SK-N-SH (cell line): ENCODE results near the gene OR2AE1. TPM values are rescaled to one million over a fixed set of nuclear protein-coding genes. Genes with fewer than 3 reads are reported as not detected.

Experiments used
- CTCF ChIA-PET: fragments of 300-600, 350-600 bp; formaldehyde crosslinking; extraction: SDS; loops from one replicate; lab custom pipeline; 2021; lab: Yijun Ruan, JAX
- POLR2A ChIA-PET: fragments of 350-600 bp; sonication (Branson Sonifier 250); formaldehyde crosslinking; extraction: SDS; loops from one replicate; lab custom pipeline; 2020; ENCODE audit warnings: antibody characterized with exemption, inconsistent platforms; lab: Yijun Ruan, JAX
- DNase-seq: peaks from one replicate; pipeline ENCODE4 v3.0.0; 2012
- H2AFZ ChIP-seq: fragments of 200-600 bp; sonication (generic); 2 replicates; pipeline ENCODE4 v1.8.1; 2016; ENCODE audit warnings: antibody characterized with exemption, mild to moderate bottlenecking, low read depth
- H3F3A ChIP-seq: fragments of 200-600 bp; sonication (generic); replicated peaks from 2 replicates; pipeline ENCODE3; 2016; ENCODE audit warnings: antibody characterized with exemption, mild to moderate bottlenecking; ENCODE audit not compliant: insufficient read depth
- H3K27ac ChIP-seq, 2 experiments: fragments of 200-500 bp in 1 of 2; fragments of 200-600 bp in 1 of 2; sonication (Bioruptor generic) in 1 of 2; sonication (generic), shearing (Covaris generic) in 1 of 2; 2 replicates each; pipeline versions ENCODE4 v1.5.1 to v1.6.1; 2014 to 2016; ENCODE audit warnings: low read depth in 2 of 2, inconsistent platforms in 1 of 2, low read length in 1 of 2, mild to moderate bottlenecking in 1 of 2, mixed read lengths in 1 of 2
- H3K27me3 ChIP-seq: fragments of 200-600 bp; sonication (generic), shearing (Covaris generic); 2 replicates; pipeline ENCODE4 v1.6.1; 2016; ENCODE audit warnings: mixed run types; ENCODE audit not compliant: insufficient read depth
- H3K36me3 ChIP-seq, 2 experiments: fragments of 200-500 bp in 1 of 2; fragments of 200-600 bp in 1 of 2; sonication (Bioruptor generic) in 1 of 2; sonication (generic) in 1 of 2; replicated peaks in 1 of 2; 2 replicates each; pipeline versions ENCODE3 to v1.5.1; 2014 to 2016; ENCODE audit warnings: low read length in 1 of 2, mild to moderate bottlenecking in 1 of 2; ENCODE audit not compliant: insufficient read depth in 2 of 2, control insufficient read depth in 1 of 2
- H3K4me1 ChIP-seq, 2 experiments: fragments of 200-500 bp in 1 of 2; fragments of 200-600 bp in 1 of 2; sonication (Bioruptor generic) in 1 of 2; sonication (generic), shearing (Covaris generic) in 1 of 2; 2 replicates each; pipeline versions ENCODE4 v1.5.1 to v1.6.1; 2014 to 2016; ENCODE audit warnings: low read depth in 1 of 2, low read length in 1 of 2, mixed run types in 1 of 2; ENCODE audit not compliant: insufficient read depth in 2 of 2, control insufficient read depth in 1 of 2
- H3K4me2 ChIP-seq: fragments of 200-600 bp; sonication (generic), shearing (Covaris generic); 2 replicates; pipeline ENCODE4 v1.6.1; 2017; ENCODE audit warnings: mixed run types
- H3K4me3 ChIP-seq, 2 experiments: fragments of 200-500 bp in 1 of 2; fragments of 200-600 bp in 1 of 2; sonication (Bioruptor generic) in 1 of 2; sonication (generic), shearing (Covaris generic) in 1 of 2; 2 replicates each; pipeline versions ENCODE4 v1.5.1 to v1.8.1; 2014 to 2016; ENCODE audit warnings: low read depth in 2 of 2, inconsistent platforms in 1 of 2, low read length in 1 of 2, mild to moderate bottlenecking in 1 of 2, mixed read lengths in 1 of 2, moderate library complexity in 1 of 2
- H3K79me2 ChIP-seq: fragments of 200-600 bp; sonication (generic); 2 replicates; pipeline ENCODE4 v1.8.1; 2017; ENCODE audit warnings: mild to moderate bottlenecking; ENCODE audit not compliant: insufficient read depth
- H3K9ac ChIP-seq: fragments of 200-600 bp; sonication (generic); 2 replicates; pipeline ENCODE4 v1.6.1; 2017; ENCODE audit warnings: mixed run types
- H3K9me2 ChIP-seq: fragments of 200-600 bp; sonication (generic); 2 replicates; pipeline ENCODE4 v1.6.1; 2017; ENCODE audit warnings: mixed run types
- H3K9me3 ChIP-seq: fragments of 200-600 bp; sonication (generic); 2 replicates; pipeline ENCODE4 v1.6.1; 2017; ENCODE audit warnings: mixed run types, mild to moderate bottlenecking, moderate library complexity
- H4K20me1 ChIP-seq: fragments of 200-600 bp; sonication (generic); 2 replicates; pipeline ENCODE4 v1.6.1; 2017; ENCODE audit warnings: mild to moderate bottlenecking, mixed run types; ENCODE audit not compliant: insufficient read depth
- EP300 ChIP-seq, 2 experiments: IDR thresholded peaks; 2 replicates each; pipeline versions ENCODE4 v1.4.0 to v1.6.1; 2012; ENCODE audit warnings: borderline replicate concordance in 1 of 2, low read depth in 1 of 2, low read length in 1 of 2
- FOXM1 ChIP-seq: IDR thresholded peaks from 2 replicates; pipeline ENCODE4 v1.4.0; 2012; ENCODE audit warnings: low read depth, mild to moderate bottlenecking
- GABPA ChIP-seq: IDR thresholded peaks from 2 replicates; pipeline ENCODE4 v1.4.0; 2012; ENCODE audit warnings: low read depth, mild to moderate bottlenecking
- IRF3 ChIP-seq: fragments of 150-350 bp; IDR thresholded peaks from 2 replicates; pipeline ENCODE4 v1.6.1; 2016; ENCODE audit warnings: mild to moderate bottlenecking, low read depth, low read length
- MAX ChIP-seq: IDR thresholded peaks from 2 replicates; pipeline ENCODE4 v1.4.0; 2012; ENCODE audit warnings: low read depth
- MEF2A ChIP-seq: IDR thresholded peaks from 2 replicates; pipeline ENCODE4 v1.4.0; 2012; ENCODE audit warnings: low read depth, borderline replicate concordance
- NFIC ChIP-seq: IDR thresholded peaks from 2 replicates; pipeline ENCODE4 v1.4.0; 2012; ENCODE audit warnings: borderline replicate concordance
- TEAD4 ChIP-seq: IDR thresholded peaks from 2 replicates; pipeline ENCODE4 v1.4.0; 2012; ENCODE audit warnings: mild to moderate bottlenecking, borderline replicate concordance; ENCODE audit not compliant: insufficient read depth
- USF1 ChIP-seq: IDR thresholded peaks from 2 replicates; pipeline ENCODE4 v1.4.0; 2012; ENCODE audit warnings: low read depth, borderline replicate concordance
- ZBTB33 ChIP-seq: IDR thresholded peaks from 2 replicates; pipeline ENCODE4 v1.4.0; 2012; ENCODE audit warnings: low read depth, borderline replicate concordance
- WGBS: methylation state at CpG from one replicate; pipeline ENCODE4 v1.1.6; 2017; ENCODE audit warnings: low lambda C conversion rate; 5-methylcytosine and 5-hydroxymethylcytosine counted together
- polyA plus RNA-seq, 3 experiments: library from polyadenylated mRNA; depleted of rRNA; stranded (reverse); fragments of >200 nt; gene quantifications; 2 replicates each; pipeline ENCODE4 v1.2.3, GENCODE V29; 2012

Gene OR2AE1
- polyA plus RNA-seq, 1 of the 3 experiments (the other 2 are of a cell fraction): not detected

DNA sequence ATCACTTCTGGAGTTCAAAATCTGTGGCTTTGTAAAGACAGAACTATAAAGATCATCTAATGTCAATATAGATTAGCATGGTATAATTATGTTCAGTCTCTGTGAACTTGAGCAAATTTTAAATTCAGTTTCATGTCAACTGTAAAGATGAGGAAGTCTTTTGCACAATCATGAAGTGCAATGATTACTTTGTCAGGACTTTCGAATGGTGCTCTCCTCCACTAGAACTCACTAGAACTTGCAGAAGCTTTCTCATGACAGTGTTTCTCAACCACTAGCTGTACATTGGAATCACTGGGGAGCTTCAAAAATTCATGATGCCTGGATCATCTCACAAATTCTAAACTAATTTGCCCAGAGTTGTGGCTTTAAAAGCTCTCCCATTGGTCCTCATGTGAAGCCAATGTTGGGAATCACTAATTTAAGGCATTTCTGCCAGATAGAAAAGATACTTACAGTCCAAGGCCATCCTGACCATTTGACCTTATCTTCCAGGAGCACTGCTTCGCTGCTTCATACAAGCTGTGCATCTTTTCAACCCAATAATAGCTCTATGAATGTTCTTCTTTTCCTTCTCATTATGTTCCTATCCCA lies 12.9 kb downstream of the OR2AE1 start:
- Histone ChIP-seq H3K27ac (no peak overlapping the region), H3K9me3 (no peaks in the 10 kb centered on the region; the same call in 1 of the 2 replicates), H3K9me2 (0 out of 2 replicates have a peak, but pooled peaks cover 3% of the 10 kb centered on the region), H3K27me3 (no peaks in the 10 kb centered on the region; the same call in 1 of the 2 replicates), H3K4me3 (no peak overlapping the region), H4K20me1 (no peaks in the 10 kb centered on the region), H3F3A (no peaks in the 10 kb centered on the region), H3K9ac (no peak overlapping the region), H3K4me2 (no peak overlapping the region), H3K36me3 (no peaks in the 10 kb centered on the region), H3K4me1 (peaks cover 0 to 5% of the 10 kb centered on the region in 2 experiments; a peak in 1 of 4 replicates), H2AFZ (no peak overlapping the region), H3K79me2 (no peaks in the 10 kb centered on the region)
- ChIA-PET POLR2A (no interaction called here), CTCF (interaction anchor here (1.3 kb wide), 1 partner anchor 49 kb away, joined by 5 read pairs; no protein-coding TSS in a partner anchor)
- TF ChIP-seq NFIC (no peak), MEF2A (no peak), TEAD4 (no peak), MAX (no peak), IRF3 (no peak), ZBTB33 (no peak), FOXM1 (no peak), USF1 (no peak)
- 0% methylated on average over 2 of the region's 2 CpGs for WGBS
- no peak for DNase-seq

- Histone ChIP-seq H3K79me2 (no peaks in the 10 kb centered on the region), H3K27me3 (no peaks in the 10 kb centered on the region; the same call in 1 of the 2 replicates), H3K9ac (no peak overlapping the region), H3F3A (no peaks in the 10 kb centered on the region), H3K9me3 (no peaks in the 10 kb centered on the region), H3K27ac (no peak overlapping the region), H4K20me1 (no peaks in the 10 kb centered on the region), H3K36me3 (no peaks in the 10 kb centered on the region), H2AFZ (no peak overlapping the region), H3K4me1 (peaks cover 0 to 5% of the 10 kb centered on the region in 2 experiments; a peak in 1 of 4 replicates), H3K4me2 (peak overlapping the region; percentile 44), H3K9me2 (no peaks in the 10 kb centered on the region), H3K4me3 (no peak overlapping the region)
- DNase-seq: no peak
- TF ChIP-seq GABPA: no peak
- no peak for TF ChIP-seq EP300 (IDR thresholded peaks at IDR 0.05; ENCODE audit: borderline replicate concordance in 1 of 2, low read depth in 1 of 2, low read length in 1 of 2)
- 0 out of 2 replicates have a peak, but pooled peaks have one; percentile 22 for TF ChIP-seq MAX
- no peak for TF ChIP-seq MEF2A
- no peak for TF ChIP-seq FOXM1
- TF ChIP-seq NFIC: peak; percentile 49; the same call in 1 of the 2 replicates
- ChIA-PET POLR2A (no interaction called here), CTCF (no interaction called here)
- 21% methylated on average over 15 of the region's 15 CpGs for WGBS
Observed at GRCh38 chr7:99860281-99861127, 16.3 kb downstream of the OR2AE1 start.
